A673 (cell line): Measurements from ENCODE around the gene VSX2.

Experiments
- EZH2 ChIP-seq: fragments of 200-600 bp; sonication (generic); IDR thresholded peaks from 2 replicates; pipeline ENCODE4 v1.6.1; 2017; ENCODE audit warnings: borderline replicate concordance, low read depth, mild to moderate bottlenecking, mixed read lengths, antibody characterized with exemption, low read length; ENCODE audit not compliant: poor library complexity, severe bottlenecking
- TF ChIP-seq, protein P1 (sequence below): fragments of 300-800, 200-600 bp; sonication (generic); conservative IDR thresholded peaks from 2 replicates; pipeline ENCODE4 v1.5.1; 2017; ENCODE audit warnings: low read depth, mild to moderate bottlenecking, antibody characterized with exemption, low read length, moderate library complexity, mixed read lengths

DNA sequence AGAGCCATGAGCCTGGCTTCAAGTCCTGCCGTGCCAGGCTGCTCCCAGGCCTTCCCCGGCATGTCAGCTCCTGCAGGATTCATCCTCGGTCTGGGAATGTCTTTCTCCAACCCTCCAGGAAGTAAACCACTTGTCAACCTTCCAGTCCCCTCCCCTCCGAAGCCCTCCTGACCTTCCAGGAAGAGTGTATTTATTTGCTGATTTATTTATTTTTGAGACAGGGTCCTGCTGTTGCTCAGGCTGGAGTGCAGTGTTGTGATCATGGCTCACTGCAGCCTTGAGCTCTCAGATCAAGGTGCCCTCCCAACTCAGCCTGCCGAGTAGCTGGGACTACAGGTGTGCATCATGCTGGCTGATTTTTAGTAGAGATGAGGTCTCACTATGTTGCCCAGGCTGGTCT, 24.7 kb downstream of the VSX2 start:
- TF ChIP-seq, protein P1, sequence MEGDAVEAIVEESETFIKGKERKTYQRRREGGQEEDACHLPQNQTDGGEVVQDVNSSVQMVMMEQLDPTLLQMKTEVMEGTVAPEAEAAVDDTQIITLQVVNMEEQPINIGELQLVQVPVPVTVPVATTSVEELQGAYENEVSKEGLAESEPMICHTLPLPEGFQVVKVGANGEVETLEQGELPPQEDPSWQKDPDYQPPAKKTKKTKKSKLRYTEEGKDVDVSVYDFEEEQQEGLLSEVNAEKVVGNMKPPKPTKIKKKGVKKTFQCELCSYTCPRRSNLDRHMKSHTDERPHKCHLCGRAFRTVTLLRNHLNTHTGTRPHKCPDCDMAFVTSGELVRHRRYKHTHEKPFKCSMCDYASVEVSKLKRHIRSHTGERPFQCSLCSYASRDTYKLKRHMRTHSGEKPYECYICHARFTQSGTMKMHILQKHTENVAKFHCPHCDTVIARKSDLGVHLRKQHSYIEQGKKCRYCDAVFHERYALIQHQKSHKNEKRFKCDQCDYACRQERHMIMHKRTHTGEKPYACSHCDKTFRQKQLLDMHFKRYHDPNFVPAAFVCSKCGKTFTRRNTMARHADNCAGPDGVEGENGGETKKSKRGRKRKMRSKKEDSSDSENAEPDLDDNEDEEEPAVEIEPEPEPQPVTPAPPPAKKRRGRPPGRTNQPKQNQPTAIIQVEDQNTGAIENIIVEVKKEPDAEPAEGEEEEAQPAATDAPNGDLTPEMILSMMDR, result no peak
- TF ChIP-seq EZH2, result no peak
